ENCODE results near the gene ELF4. TPM values are rescaled to one million over a fixed set of nuclear protein-coding genes. Genes with fewer than 3 reads are reported as not detected.
"Not testable (repeated sequence)": the region's sequence is repeated elsewhere in the genome, so short reads cannot be mapped to it uniquely, and the experiment has no call there.

Gene ELF4
- total RNA-seq, 2 donors from 2014 or later: 6.5 to 6.9 TPM

- H3K4me3 ChIP-seq: no peak overlapping the region
- 95% methylated on average over 7 of the region's 7 CpGs for WGBS
- intact Hi-C loops (cut with DNase I): no loop called here
- H3K27me3 ChIP-seq (replicated peaks; ENCODE audit: insufficient read depth): no peaks in the 10 kb centered on the region
- TF ChIP-seq CTCF (IDR thresholded peaks at IDR 0.05) (no peak), POLR2AphosphoS5 (IDR thresholded peaks at IDR 0.05) (no peak), POLR2A (IDR thresholded peaks at IDR 0.05) (no peak)
- no peak overlapping the region for H3K27ac ChIP-seq
- DNase-seq (ENCODE audit: low spot score): no peak
- H3K9me3 ChIP-seq: no peaks in the 10 kb centered on the region
- H3K4me1 ChIP-seq (replicated peaks): no peaks in the 10 kb centered on the region
- H3K36me3 ChIP-seq: no peaks in the 10 kb centered on the region
Measured at GRCh38 chrX:130117166-130117565, 6.9 kb upstream of the ELF4 start.

GRCh38 chrX:130115119-130115885 is 5.0 kb upstream of the ELF4 start:
- H3K36me3 ChIP-seq; H3K27ac ChIP-seq; H3K27me3 ChIP-seq (replicated peaks; ENCODE audit: insufficient read depth); DNase-seq (ENCODE audit: low spot score); H3K4me3 ChIP-seq; intact Hi-C loops (cut with DNase I); H3K4me1 ChIP-seq (replicated peaks); H3K9me3 ChIP-seq: not testable (repeated sequence)
- 91% methylated on average over 10 of the region's 10 CpGs for WGBS

GRCh38 chrX:130114141-130114588 is 3.9 kb upstream of the ELF4 start:
- 80% methylated on average over 9 of the region's 9 CpGs for whole genome bisulfite sequencing

GRCh38 chrX:130111220-130112154 is 1.2 kb upstream of the ELF4 start:
- no peak for TF ChIP-seq CTCF (IDR thresholded peaks at IDR 0.05)
- TF ChIP-seq POLR2A (IDR thresholded peaks at IDR 0.05): no peak
- TF ChIP-seq POLR2AphosphoS5 (IDR thresholded peaks at IDR 0.05): no peak
- Histone ChIP-seq H3K27ac (peak overlapping the region; percentile 18 to 74), H3K36me3 (no peaks in the 10 kb centered on the region), H3K4me3 (peak overlapping the region; percentile 51), H3K27me3 (replicated peaks; ENCODE audit: insufficient read depth) (no peaks in the 10 kb centered on the region), H3K9me3 (no peaks in the 10 kb centered on the region), H3K4me1 (replicated peaks) (no peaks in the 10 kb centered on the region)
- intact Hi-C loops (cut with DNase I): loop anchor here (5.0 kb wide), 1 partner anchor 56 kb away; the partner anchor contains the start of gene AIFM1
- no peak for DNase-seq (ENCODE audit: low spot score)
- 39% methylated on average over 14 of the region's 43 CpGs for WGBS

More at GRCh38 chrX:130114141-130114588, 3.9 kb upstream of the ELF4 start:
- intact Hi-C loops (cut with DNase I): loop anchor here (5.0 kb wide), 1 partner anchor 53 kb away; the partner anchor contains the start of gene AIFM1
- Histone ChIP-seq H3K27ac (no peak overlapping the region), H3K36me3 (no peaks in the 10 kb centered on the region), H3K4me3 (no peak overlapping the region), H3K9me3 (no peaks in the 10 kb centered on the region), H3K4me1 (replicated peaks) (no peaks in the 10 kb centered on the region), H3K27me3 (replicated peaks; ENCODE audit: insufficient read depth) (no peaks in the 10 kb centered on the region)
- no peak for DNase-seq (ENCODE audit: low spot score)
- TF ChIP-seq CTCF (IDR thresholded peaks at IDR 0.05) (no peak), POLR2A (IDR thresholded peaks at IDR 0.05) (no peak), POLR2AphosphoS5 (IDR thresholded peaks at IDR 0.05) (no peak)

Measured in prostate gland (tissue), 2 donors.